B cell (primary cell): Measurements from ENCODE around the gene NRG2. TPM values are rescaled to one million over a fixed set of nuclear protein-coding genes. Genes with fewer than 3 reads are reported as not detected.

Experiments used
- ATAC-seq: fragments of 200-7000 bp; cut with Tn5 transposase; one replicate; pipeline ENCODE4 v1.10.0; 2021; ENCODE audit warnings: low read depth, mild to moderate bottlenecking, moderate number of reproducible peaks, moderate library complexity
- CTCF ChIA-PET: fragments of 350-600 bp; sonication (Branson Sonifier 250); formaldehyde crosslinking; loops from one replicate; lab custom pipeline; 2021; ENCODE audit warnings: antibody characterized with exemption, inconsistent platforms; lab: Charles Lee
- POLR2A ChIA-PET: fragments of 350-600 bp; sonication (Branson Sonifier 250); formaldehyde crosslinking; loops from one replicate; lab custom pipeline; 2021; ENCODE audit warnings: antibody characterized with exemption; lab: Charles Lee
- DNase-seq: peaks from one replicate; pipeline ENCODE4 v3.0.0; 2013
- H2AFZ ChIP-seq: 2 replicates; pipeline ENCODE4 v1.6.1; 2012; ENCODE audit warnings: mild to moderate bottlenecking, low read depth, low read length; ENCODE audit not compliant: insufficient read depth, poor library complexity, severe bottlenecking
- H3K27ac ChIP-seq, 2 donors: 1 replicate in 1 of 2; 2 replicates in 1 of 2; pipeline ENCODE4 v1.5.1; 2012 to 2013; ENCODE audit warnings: low read length in 2 of 2, mild to moderate bottlenecking in 2 of 2, moderate library complexity in 1 of 2
- H3K27me3 ChIP-seq, 4 experiments: fragments of 200-600 bp in 1 of 4; sonication (generic) in 1 of 4; replicated peaks in 1 of 4; 1 replicate in 2 of 4; 2 replicates in 2 of 4; pipeline versions ENCODE4 v1.6.1 to v1.7.0; 2013 to 2016; ENCODE audit warnings: low read length in 3 of 4, mild to moderate bottlenecking in 2 of 4, mixed read lengths in 1 of 4, moderate library complexity in 1 of 4; ENCODE audit not compliant: insufficient read depth in 4 of 4, control insufficient read depth in 3 of 4; ENCODE audit errors: control extremely low read depth in 1 of 4
- H3K36me3 ChIP-seq, 2 experiments: replicated peaks in 1 of 2; 1 replicate in 1 of 2; 2 replicates in 1 of 2; pipeline versions ENCODE4 v1.6.1 to v1.7.1; 2013; ENCODE audit warnings: low read length in 1 of 2; ENCODE audit not compliant: insufficient read depth in 2 of 2, control insufficient read depth in 1 of 2; ENCODE audit errors: control extremely low read depth in 1 of 2, extremely low read depth in 1 of 2
- H3K4me1 ChIP-seq, 2 donors: fragments of 200-600 bp in 1 of 2; sonication (generic) in 1 of 2; 1 replicate in 1 of 2; 2 replicates in 1 of 2; pipeline versions ENCODE4 v1.5.1 to v1.6.1; 2013 to 2017; ENCODE audit warnings: low read length in 2 of 2; ENCODE audit not compliant: control insufficient read depth in 2 of 2, insufficient read depth in 2 of 2
- H3K4me2 ChIP-seq: replicated peaks from 2 replicates; pipeline ENCODE3; 2012; ENCODE audit warnings: mild to moderate bottlenecking, low read depth, low read length; ENCODE audit not compliant: poor library complexity, severe bottlenecking
- H3K4me3 ChIP-seq, 5 experiments: fragments of 200-600 bp in 1 of 5; sonication (generic) in 1 of 5; 1 replicate in 3 of 5; 2 replicates in 2 of 5; pipeline versions ENCODE4 v1.5.1 to v1.7.0; 2011 to 2016; ENCODE audit warnings: low read length in 4 of 5, mild to moderate bottlenecking in 4 of 5, low read depth in 2 of 5, control low read depth in 1 of 5, moderate library complexity in 1 of 5; ENCODE audit not compliant: insufficient read depth in 1 of 5; ENCODE audit errors: control extremely low read depth in 1 of 5, extremely low read depth in 1 of 5
- H3K79me2 ChIP-seq: fragments of 200-600 bp; sonication (generic); one replicate; pipeline ENCODE4 v1.6.0; 2016; ENCODE audit warnings: low read length; ENCODE audit not compliant: control insufficient read depth, insufficient read depth
- H3K9ac ChIP-seq: fragments of 200-600 bp; sonication (generic); 2 replicates; pipeline ENCODE4 v1.6.1; 2017; ENCODE audit warnings: mild to moderate bottlenecking, low read length, moderate library complexity
- H3K9me3 ChIP-seq, 3 donors: one replicate each; pipeline versions ENCODE4 v1.6.1 to v1.7.1; 2013; ENCODE audit warnings: low read length in 2 of 3; ENCODE audit not compliant: control insufficient read depth in 2 of 3, insufficient read depth in 1 of 3; ENCODE audit errors: control extremely low read depth in 1 of 3
- H4K20me1 ChIP-seq: 2 replicates; pipeline ENCODE4 v1.6.0; 2012; ENCODE audit warnings: mild to moderate bottlenecking, low read length; ENCODE audit not compliant: insufficient read depth, control insufficient read depth, poor library complexity, severe bottlenecking
- H3K27ac Mint-ChIP-seq: one replicate; pipeline ENCODE4 v1.8.0; 2021; ENCODE audit warnings: mixed read lengths
- H3K27me3 Mint-ChIP-seq: one replicate; pipeline ENCODE4 v1.8.0; 2021; ENCODE audit warnings: mixed read lengths
- H3K4me1 Mint-ChIP-seq: one replicate; pipeline ENCODE4 v1.8.0; 2021; ENCODE audit warnings: mixed read lengths
- H3K4me3 Mint-ChIP-seq: one replicate; pipeline ENCODE4 v1.8.0; 2021; ENCODE audit warnings: mixed read lengths
- H3K9me3 Mint-ChIP-seq: one replicate; pipeline ENCODE4 v1.8.0; 2022; ENCODE audit warnings: mixed read lengths; ENCODE audit not compliant: insufficient read depth
- CTCF ChIP-seq: fragments of 200-600 bp; IDR thresholded peaks from one replicate; pipeline ENCODE4 v1.8.0; 2022; ENCODE audit warnings: antibody characterized with exemption, mild to moderate bottlenecking
- EZH2 ChIP-seq: IDR thresholded peaks from 2 replicates; pipeline ENCODE4 v1.6.1; 2012; ENCODE audit warnings: borderline replicate concordance, low read depth, mild to moderate bottlenecking, moderate library complexity, low read length; ENCODE audit not compliant: insufficient read depth, poor library complexity, severe bottlenecking
- WGBS: methylation state at CpG from one replicate; pipeline ENCODE4 v1.1.5; 2013; ENCODE audit warnings: missing lambda C conversion rate; ENCODE audit not compliant: insufficient coverage; 5-methylcytosine and 5-hydroxymethylcytosine counted together
- intact Hi-C: fragments of 100-400 bp; cut with micrococcal nuclease; formaldehyde crosslinking; loops from one replicate; pipeline ENCODE4 v1.10.0; 2022
- polyA plus RNA-seq: library from polyadenylated mRNA; depleted of rRNA; stranded (reverse); fragments of >200 nt; gene quantifications from 2 replicates; pipeline ENCODE4 v1.2.3, GENCODE V29; 2012
- total RNA-seq, 2 donors: library from RNA; stranded (reverse); fragments of 120-200 nt in 1 of 2; gene quantifications; 1 replicate in 1 of 2; 2 replicates in 1 of 2; pipeline versions ENCODE4 v1.2.3 to v1.2.4, GENCODE V29; 2013 to 2022

NRG2 gene
- total and polyA plus RNA-seq, 2 donors (not counting 1 experiment from before 2014, with no cell fraction given): 0.13 to 0.15 TPM

DNA sequence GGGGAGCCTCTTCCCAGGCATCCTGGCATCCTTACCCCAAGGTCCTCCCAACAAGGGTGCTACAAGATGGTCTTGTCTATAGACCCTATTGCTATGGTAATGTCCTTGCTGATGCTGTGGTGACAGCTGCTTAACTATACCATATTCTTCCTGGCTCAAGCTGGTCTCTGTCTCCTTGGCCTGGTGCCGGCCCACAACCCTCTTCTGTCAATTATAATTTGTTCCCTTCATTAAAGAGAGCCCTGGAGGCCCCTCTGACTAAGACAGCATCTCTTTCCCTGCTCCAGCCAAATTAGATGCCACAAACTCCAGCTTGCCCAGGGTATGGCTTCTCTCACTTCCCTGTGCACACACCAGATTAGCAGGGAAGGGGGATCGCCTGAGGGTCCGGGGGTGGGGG, 160.8 kb downstream of the NRG2 start:
- Mint-ChIP-seq H3K27me3 (peaks cover 31% of the 10 kb centered on the region), H3K4me1 (peaks cover 4% of the 10 kb centered on the region), H3K4me3 (no peak overlapping the region), H3K27ac (no peak overlapping the region), H3K9me3 (no peaks in the 10 kb centered on the region)
- no peak for ATAC-seq
- H3K4me2 ChIP-seq: no peak overlapping the region
- TF ChIP-seq CTCF (no peak), EZH2 (no peak)
- peaks cover 0 to 4% of the 10 kb centered on the region in 2 donors for H3K4me1 ChIP-seq
- no peak overlapping the region for H3K27ac ChIP-seq
- ChIA-PET CTCF (interaction anchor here (1.0 kb wide), 1 partner anchor 87 kb away, joined by 3 read pairs; no protein-coding TSS in a partner anchor), POLR2A (no interaction called here)
- H3K79me2 ChIP-seq: no peaks in the 10 kb centered on the region
- 87% methylated on average over 3 of the region's 3 CpGs for WGBS
- H3K36me3 ChIP-seq: no peaks in the 10 kb centered on the region
- no peak overlapping the region for H3K9ac ChIP-seq
- H2AFZ ChIP-seq: no peak overlapping the region
- H3K4me3 ChIP-seq: no peak overlapping the region
- H3K27me3 ChIP-seq: peaks cover 0 to 7% (median 0%) of the 10 kb centered on the region in 4 experiments
- H4K20me1 ChIP-seq: no peaks in the 10 kb centered on the region
- DNase-seq: no peak
- intact Hi-C loops: no loop called here
- no peaks in the 10 kb centered on the region for H3K9me3 ChIP-seq

- Histone ChIP-seq H3K27ac (no peak overlapping the region), H4K20me1 (no peaks in the 10 kb centered on the region), H3K4me1 (peaks cover 0 to 2% of the 10 kb centered on the region in 2 donors), H2AFZ (no peak overlapping the region), H3K4me2 (no peak overlapping the region), H3K36me3 (no peaks in the 10 kb centered on the region), H3K27me3 (peaks cover 0 to 10% (median 0%) of the 10 kb centered on the region in 4 experiments), H3K79me2 (no peaks in the 10 kb centered on the region), H3K9ac (no peak overlapping the region), H3K4me3 (no peak overlapping the region), H3K9me3 (no peaks in the 10 kb centered on the region)
- ATAC-seq (no peak), DNase-seq (no peak)
- intact Hi-C loops: no loop called here
- Mint-ChIP-seq H3K27ac (no peak overlapping the region), H3K4me3 (no peak overlapping the region), H3K4me1 (peaks cover 3% of the 10 kb centered on the region), H3K9me3 (no peaks in the 10 kb centered on the region), H3K27me3 (peaks cover 30% of the 10 kb centered on the region)
- no peak for TF ChIP-seq CTCF
- TF ChIP-seq EZH2: no peak
- ChIA-PET POLR2A (no interaction called here), CTCF (interaction anchor here (1.0 kb wide), 1 partner anchor 88 kb away, joined by 3 read pairs; no protein-coding TSS in a partner anchor)
- 92% methylated on average over 5 of the region's 5 CpGs for WGBS
These were observed 161.9 kb downstream of the NRG2 start for GRCh38 chr5:139881143-139881733.
